ENCODE data around the gene TET2.

The TET2 gene

GRCh38 chr4:105140684-105141490 is 5.8 kb upstream of the TET2 start:
- DNase-seq (ENCODE audit: low read depth, low spot score) = no peak

- DNase-seq (ENCODE audit: low read depth, low spot score) = no peak
These were observed 1.3 kb upstream of the TET2 start for GRCh38 chr4:105145156-105145902.

DNA sequence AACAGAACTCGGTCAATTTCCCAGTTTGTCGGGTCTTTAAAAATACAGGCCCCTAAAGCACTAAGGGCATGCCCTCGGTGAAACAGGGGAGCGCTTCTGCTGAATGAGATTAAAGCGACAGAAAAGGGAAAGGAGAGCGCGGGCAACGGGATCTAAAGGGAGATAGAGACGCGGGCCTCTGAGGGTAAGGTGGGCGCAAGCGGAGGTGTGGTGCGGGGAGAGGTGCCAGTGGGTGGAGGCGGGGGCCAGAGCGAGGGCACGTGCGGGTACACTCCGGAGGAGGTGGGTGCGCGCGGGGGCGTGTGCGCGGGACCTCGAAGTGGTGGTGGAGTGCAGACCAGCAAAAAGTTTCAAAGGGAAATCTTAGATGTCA is 787 bp upstream of the TET2 start:
- DNase-seq (ENCODE audit: low read depth, low spot score) = no peak

DNA sequence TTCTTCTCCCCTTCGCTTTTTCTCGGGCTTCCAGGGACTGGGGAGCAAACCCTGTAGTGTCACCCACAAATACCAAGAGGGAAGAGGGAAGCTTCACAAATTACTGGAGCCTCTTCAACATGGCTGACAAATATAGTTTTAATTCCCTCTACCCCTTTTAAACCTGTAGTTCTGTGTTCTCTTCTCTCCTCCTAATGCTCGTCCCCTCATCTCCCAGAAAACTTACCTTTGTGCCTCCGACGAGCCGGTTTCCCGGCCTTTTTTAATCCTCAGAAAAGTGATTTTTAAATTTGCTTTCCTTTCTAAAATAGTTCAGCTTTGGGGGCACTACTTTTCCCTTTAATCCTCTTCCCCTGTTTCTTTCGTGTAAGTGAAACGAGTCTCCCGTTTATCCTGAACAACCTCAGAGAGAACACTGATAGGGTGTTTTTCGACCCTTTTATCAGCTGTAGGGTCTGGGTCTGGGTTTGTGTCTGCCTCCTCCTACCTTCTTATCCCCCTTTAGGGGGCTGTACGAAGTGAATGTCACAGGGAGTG is 408 bp downstream of the TET2 start:
- no peak for DNase-seq (ENCODE audit: low read depth, low spot score)

DNA sequence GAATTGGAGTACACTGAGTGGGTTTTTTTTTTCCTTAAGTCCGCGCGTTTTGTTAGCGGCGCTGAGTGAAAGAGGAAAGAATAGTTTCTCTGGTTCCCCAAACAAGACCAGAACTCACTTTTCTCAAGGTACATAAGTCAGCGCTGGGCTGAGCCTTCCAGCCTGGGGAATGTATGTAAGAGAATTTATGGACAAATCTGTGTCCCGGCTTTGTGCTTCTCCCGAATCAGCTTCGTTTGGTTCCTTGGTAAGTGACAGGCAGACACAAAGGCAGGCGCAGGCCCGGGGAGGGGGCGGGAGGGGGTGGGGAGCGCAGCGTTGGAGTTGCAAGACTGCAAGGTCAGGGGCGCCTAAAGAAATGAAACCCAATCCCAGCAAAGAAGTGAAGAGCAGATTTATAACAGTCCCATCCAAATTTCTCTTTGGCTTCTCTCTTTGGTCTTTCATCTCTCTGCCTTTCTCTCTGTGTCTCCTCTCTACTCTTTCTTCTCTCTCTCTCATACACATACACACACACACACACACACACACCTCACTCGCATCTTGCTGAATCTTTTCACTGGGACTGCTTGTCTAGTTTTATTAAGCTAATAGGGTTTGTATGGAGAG is 981 bp downstream of the TET2 start:
- no peak for DNase-seq (ENCODE audit: low read depth, low spot score)

DNA sequence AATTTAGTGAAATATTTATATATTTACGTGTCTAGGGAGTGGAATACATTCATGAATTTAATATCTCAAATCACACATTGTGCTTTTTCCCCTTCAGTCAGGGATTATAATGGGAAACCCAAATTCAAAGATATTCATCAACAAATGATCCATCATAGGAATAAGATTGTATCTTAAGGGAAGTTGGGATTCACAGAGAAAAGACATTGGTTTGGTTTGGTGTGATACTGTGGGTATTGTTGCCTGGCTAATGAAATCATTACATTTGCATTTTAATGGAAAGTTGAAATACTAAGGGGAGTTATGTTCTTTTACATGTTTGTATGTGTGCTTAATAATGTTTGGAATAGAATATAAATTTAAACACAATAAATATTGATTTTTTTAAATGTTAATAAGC is 1.7 kb downstream of the TET2 start:
- no peak for DNase-seq (ENCODE audit: low read depth, low spot score)

GRCh38 chr4:105148776-105149175 is 2.1 kb downstream of the TET2 start:
- no peak for DNase-seq (ENCODE audit: low read depth, low spot score)

GRCh38 chr4:105149771-105150170 is 3.1 kb downstream of the TET2 start:
- no peak for DNase-seq (ENCODE audit: low read depth, low spot score)

GRCh38 chr4:105150503-105150902 is 3.8 kb downstream of the TET2 start:
- no peak for DNase-seq (ENCODE audit: low read depth, low spot score)

- no peak for DNase-seq (ENCODE audit: low read depth, low spot score)
These were observed 7.1 kb downstream of the TET2 start for GRCh38 chr4:105153749-105154148.

DNA sequence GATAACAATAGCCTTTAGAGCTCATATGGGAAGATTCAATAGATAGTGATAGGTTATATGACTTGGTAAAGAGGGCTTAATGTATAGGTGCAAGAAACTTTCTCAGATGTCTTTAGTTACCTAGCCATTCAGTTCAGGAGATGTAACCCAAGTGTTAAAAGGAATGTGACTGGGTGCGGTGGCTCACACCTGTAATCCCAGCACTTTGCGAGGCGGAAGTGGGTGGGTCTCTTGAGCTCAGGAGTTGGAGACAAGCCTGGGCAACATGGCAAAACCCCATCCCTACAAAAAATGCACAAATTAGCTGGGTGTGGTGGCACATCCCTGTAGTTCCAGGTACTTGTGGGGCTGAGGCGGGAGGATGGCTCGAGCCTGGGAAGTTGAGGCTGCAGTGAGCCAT is 7.9 kb downstream of the TET2 start:
- DNase-seq (ENCODE audit: low read depth, low spot score) = no peak

GRCh38 chr4:105155426-105155825 is 8.8 kb downstream of the TET2 start:
- no peak for DNase-seq (ENCODE audit: low read depth, low spot score)

- no peak for DNase-seq (ENCODE audit: low read depth, low spot score)
These were observed 12.2 kb downstream of the TET2 start for GRCh38 chr4:105158837-105159236.

DNA sequence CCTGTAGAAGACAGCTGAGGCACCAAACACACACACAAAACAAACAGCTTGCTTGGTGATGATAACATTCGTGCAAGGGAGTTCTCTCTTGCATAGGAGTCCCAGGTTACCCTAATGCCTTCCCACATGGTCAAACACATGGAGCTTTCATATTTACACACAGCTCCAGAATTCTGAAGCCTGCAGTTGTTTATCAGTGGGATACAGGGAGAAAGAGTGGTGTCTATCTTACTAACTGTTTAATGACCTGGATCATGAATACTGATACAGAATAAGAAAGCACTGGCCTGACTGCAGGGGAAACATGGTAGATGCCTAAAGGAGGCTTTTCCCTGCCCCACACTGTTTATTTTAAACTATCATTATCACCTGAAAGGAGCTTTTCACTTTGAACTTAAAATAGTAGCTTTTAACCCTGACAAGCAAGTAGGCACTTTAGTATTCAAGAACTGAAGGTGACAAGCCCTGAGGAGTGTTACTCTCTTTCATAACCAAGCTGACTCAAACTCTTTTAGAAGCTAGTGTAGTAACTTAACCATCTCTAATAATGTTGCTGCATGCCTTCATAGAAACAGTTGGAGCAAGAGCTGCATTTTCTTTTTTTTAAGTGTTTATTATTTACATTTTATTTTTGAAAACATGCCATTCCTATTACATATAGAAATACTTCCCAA is 15.6 kb downstream of the TET2 start:
- no peak for DNase-seq (ENCODE audit: low read depth, low spot score)

GRCh38 chr4:105164548-105164947 is 17.9 kb downstream of the TET2 start:
- DNase-seq (ENCODE audit: low read depth, low spot score) = no peak

DNA sequence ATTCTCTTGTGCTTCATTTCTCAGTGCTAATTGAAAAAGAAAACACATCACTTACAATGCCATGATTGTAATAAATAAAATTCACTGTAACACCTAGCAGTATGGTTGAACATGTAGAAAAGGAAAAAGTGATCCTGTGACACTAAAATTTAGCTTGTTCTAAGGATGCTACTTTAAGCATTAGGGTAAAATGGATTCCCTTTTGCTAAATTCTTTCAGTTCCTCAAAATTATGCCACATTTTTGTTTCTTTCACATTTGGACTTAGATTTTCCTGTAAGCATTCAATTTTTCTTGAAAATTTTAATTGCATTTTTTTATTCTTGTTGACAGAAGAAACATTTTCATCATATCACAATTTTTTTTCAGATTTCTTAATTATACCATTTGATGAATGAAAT is 19.4 kb downstream of the TET2 start:
- no peak for DNase-seq (ENCODE audit: low read depth, low spot score)

DNA sequence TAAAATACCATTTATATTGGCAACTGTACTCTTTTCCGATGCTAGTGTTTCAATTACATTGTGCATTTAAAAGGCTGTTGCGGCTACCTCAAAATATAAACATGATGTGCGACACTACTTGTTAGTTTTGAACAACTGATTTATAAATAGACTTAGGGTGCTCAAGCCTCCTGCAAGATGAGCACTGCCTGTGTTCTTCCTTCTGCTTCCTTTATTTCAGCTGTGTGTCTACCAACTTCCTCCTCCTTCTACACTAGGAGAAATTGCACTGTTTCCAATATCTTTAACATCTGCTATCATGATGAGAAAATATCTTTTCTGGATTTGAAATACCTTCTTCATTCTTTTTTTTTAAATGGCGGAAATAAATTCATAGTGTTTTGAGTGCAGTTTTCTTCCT is 24.0 kb downstream of the TET2 start:
- no peak for DNase-seq (ENCODE audit: low read depth, low spot score)

GRCh38 chr4:105171912-105172311 is 25.2 kb downstream of the TET2 start:
- DNase-seq (ENCODE audit: low read depth, low spot score) = no peak

DNA sequence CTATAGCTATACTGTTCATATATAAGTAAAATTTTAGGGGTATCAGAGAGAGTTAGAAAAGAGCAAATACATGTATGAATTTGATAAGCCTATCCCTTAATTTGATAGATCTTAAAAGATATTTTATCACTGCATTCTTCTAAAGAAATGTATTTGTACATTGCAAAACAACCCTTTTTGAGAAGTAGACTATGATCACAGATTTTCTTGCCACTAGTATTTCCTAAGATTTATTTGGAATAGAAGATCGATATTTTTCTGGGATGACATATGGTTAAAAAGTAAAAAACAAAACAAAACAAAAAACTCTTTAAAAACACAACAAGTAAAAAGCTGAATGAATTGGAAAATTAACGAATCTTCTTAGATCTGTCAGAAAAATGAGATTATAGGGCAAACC is 27.4 kb downstream of the TET2 start:
- DNase-seq (ENCODE audit: low read depth, low spot score) = no peak

DNA sequence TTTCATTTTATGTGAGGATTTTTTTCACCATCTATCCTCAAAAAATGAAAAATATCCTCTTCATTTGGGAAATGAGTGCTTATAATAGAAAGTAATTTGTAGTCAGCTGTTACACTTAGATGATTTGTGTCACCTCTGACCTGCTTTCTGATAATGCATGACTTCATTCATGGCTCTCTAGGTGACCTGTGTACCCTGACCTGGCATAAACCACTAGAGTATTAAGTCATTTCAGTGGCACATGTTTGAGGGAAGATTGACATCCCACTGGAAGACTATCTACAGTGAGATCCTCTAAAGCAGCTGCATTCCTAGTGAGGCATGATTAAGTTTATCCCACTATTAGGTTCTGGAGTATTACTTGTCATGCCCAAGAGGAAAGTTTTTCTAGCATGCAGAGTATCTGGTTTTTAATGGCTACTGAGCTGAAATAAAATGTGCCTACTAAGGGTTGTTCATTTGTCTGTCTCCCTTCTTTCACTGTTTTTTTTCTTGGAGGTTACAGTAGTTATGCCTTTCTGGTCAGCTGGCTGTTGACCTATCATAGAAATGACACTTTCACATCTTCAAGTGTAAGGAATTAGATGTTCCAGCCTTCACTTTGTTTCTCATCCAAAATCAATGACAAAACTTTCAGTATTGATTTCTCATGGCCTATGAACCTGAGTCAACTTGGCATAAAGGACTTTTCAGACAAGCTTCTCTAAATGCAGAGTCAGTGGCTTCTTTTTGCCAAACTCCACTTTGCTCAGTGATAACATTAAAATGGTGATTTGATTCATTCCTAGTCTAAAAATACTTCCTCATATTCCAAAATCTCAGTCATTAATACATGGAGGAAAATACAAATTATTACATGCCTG is 33.1 kb downstream of the TET2 start:
- DNase-seq (ENCODE audit: low read depth, low spot score) = no peak

GRCh38 chr4:105181259-105181658 is 34.6 kb downstream of the TET2 start:
- DNase-seq (ENCODE audit: low read depth, low spot score) = no peak
